GM12892 (cell line): ENCODE measurements around the gene UBTD2.

Source experiments
- POLR2A ChIP-seq: IDR thresholded peaks from 2 replicates; pipeline ENCODE4 v1.6.1; 2011; ENCODE audit warnings: low read depth, low read length, control low read depth
- POLR2AphosphoS5 ChIP-seq: IDR thresholded peaks from 2 replicates; pipeline ENCODE4 v1.6.1; 2011; ENCODE audit warnings: low read depth, low read length, control low read depth
- TAF1 ChIP-seq: IDR thresholded peaks from 2 replicates; pipeline ENCODE4 v1.6.1; 2011; ENCODE audit warnings: low read depth, mild to moderate bottlenecking, control low read depth, low read length, borderline replicate concordance

- no peak for TF ChIP-seq POLR2A
- TF ChIP-seq POLR2AphosphoS5 = no peak
- no peak for TF ChIP-seq TAF1
Observed at GRCh38 chr5:172177176-172177575, 106.4 kb downstream of the UBTD2 start.
